Neural progenitor cell (in vitro differentiated cells): Measurements from ENCODE around the gene VAMP2.

Source experiments
- CTCF ChIP-seq: fragments of 200-600 bp; sonication (generic); IDR thresholded peaks from 2 replicates; pipeline ENCODE4 v1.5.1; 2017; ENCODE audit warnings: antibody characterized with exemption, mild to moderate bottlenecking
- EZH2 ChIP-seq: fragments of 200-600 bp; sonication (generic); IDR thresholded peaks from 2 replicates; pipeline ENCODE4 v1.6.1; 2017; ENCODE audit warnings: antibody characterized with exemption, mild to moderate bottlenecking, moderate library complexity

- TF ChIP-seq CTCF = no peak
- TF ChIP-seq EZH2 = no peak
Observed at GRCh38 chr17:8155231-8155995, 7.3 kb downstream of the VAMP2 start.
